ENCODE measurements around the gene CFAP74. TPM values are rescaled to one million over a fixed set of nuclear protein-coding genes. Genes with fewer than 3 reads are reported as not detected.

The CFAP74 gene
- total and polyA plus RNA-seq, 2 of the 13 experiments (the other 11 are each of a cell fraction or from before 2014, with no cell fraction given) = 0.27 to 0.62 TPM

DNA sequence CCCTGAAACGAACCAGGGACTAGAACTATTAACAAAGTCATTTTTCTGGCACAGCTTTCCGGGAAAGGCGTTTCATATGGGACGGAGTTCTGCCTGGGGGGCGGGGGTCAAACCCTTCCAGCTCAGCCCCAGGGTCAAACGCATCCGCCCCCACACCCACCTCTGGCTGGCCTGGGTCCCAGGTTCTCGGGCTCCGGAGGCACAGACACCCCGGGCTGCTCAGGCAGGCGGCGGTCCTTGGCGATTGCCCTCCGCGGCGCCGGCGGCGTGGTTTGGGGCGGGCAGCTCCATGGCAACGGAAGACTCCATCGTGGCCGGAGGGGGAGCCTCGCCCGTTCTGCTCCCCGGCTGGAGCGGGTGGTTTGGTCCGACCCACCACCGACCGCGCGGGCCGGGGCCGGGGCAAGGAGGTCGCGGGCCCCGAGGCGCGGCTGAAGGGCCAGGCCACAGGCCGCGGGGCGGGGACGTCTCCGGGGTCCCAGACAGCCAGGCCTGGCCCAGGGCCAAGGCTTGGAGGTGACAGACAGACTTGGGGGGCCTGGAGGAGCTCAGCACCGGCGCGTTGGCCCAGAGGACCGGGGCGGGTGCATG, at the start of gene CFAP74 (continued):
- TF ChIP-seq MAX (IDR thresholded peaks at IDR 0.05) (peak; percentile 56), PAF1 (CRISPR knock-in tag; IDR thresholded peaks at IDR 0.05) (no peak), ZNF17 (CRISPR knock-in tag; IDR thresholded peaks at IDR 0.05) (no peak), ZNF781 (CRISPR knock-in tag; IDR thresholded peaks at IDR 0.05; ENCODE audit: borderline replicate concordance, not compliant biosample characterization) (no peak), ZBTB38 (CRISPR knock-in tag; IDR thresholded peaks at IDR 0.05) (no peak), FOXK2 (IDR thresholded peaks at IDR 0.05) (peak; percentile 43; the same call in 1 of the 2 replicates), ZNF432 (CRISPR knock-in tag; IDR thresholded peaks at IDR 0.05; ENCODE audit: borderline replicate concordance) (no peak), HNRNPLL (IDR thresholded peaks at IDR 0.05; ENCODE audit: low read depth, low read length, poor library complexity, severe bottlenecking) (peak; percentile 32), RFX1 (IDR thresholded peaks at IDR 0.05) (peak; percentile 75), SIN3B (IDR thresholded peaks at IDR 0.05; ENCODE audit: low read length) (no peak), ZNF687 (CRISPR knock-in tag; IDR thresholded peaks at IDR 0.05) (peak; percentile 50; the same call in 1 of the 2 replicates), THYN1 (CRISPR knock-in tag; IDR thresholded peaks at IDR 0.05; ENCODE audit: borderline replicate concordance, low read depth) (no peak)
- TF ChIP-seq, protein P1, sequence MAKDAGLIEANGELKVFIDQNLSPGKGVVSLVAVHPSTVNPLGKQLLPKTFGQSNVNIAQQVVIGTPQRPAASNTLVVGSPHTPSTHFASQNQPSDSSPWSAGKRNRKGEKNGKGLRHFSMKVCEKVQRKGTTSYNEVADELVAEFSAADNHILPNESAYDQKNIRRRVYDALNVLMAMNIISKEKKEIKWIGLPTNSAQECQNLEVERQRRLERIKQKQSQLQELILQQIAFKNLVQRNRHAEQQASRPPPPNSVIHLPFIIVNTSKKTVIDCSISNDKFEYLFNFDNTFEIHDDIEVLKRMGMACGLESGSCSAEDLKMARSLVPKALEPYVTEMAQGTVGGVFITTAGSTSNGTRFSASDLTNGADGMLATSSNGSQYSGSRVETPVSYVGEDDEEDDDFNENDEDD (CRISPR knock-in tag; IDR thresholded peaks at IDR 0.05; ENCODE audit: borderline replicate concordance) = 0 out of 2 replicates have a peak, but pooled peaks have one; percentile 14

Measured in HepG2 (cell line).